GM23338 (cell line): ENCODE results near the gene CACNA2D4. TPM values are rescaled to one million over a fixed set of nuclear protein-coding genes. Genes with fewer than 3 reads are reported as not detected.

Experiments
- ATAC-seq: fragments of 200-7000 bp; cut with Tn5 transposase; 3 replicates; pipeline ENCODE4 v1.9.1; 2020
- DNase-seq: peaks from one replicate; pipeline ENCODE4 v3.0.0-alpha.2; 2015; ENCODE audit warnings: low spot score
- H2AFZ ChIP-seq: fragments of 200-600 bp; sonication (generic); 2 replicates; pipeline ENCODE4 v1.8.0; 2016; ENCODE audit warnings: antibody characterized with exemption, mild to moderate bottlenecking, moderate library complexity
- H3F3A ChIP-seq: fragments of 200-600 bp; sonication (generic); replicated peaks from 2 replicates; pipeline ENCODE4 v1.8.0; 2017; ENCODE audit warnings: antibody characterized with exemption, mixed run types, low read depth
- H3K27ac ChIP-seq: fragments of 200-600 bp; sonication (generic); 2 replicates; pipeline ENCODE4 v1.6.1; 2016; ENCODE audit warnings: low read depth
- H3K27me3 ChIP-seq: fragments of 200-600 bp; sonication (generic); 2 replicates; pipeline ENCODE4 v1.8.0; 2016; ENCODE audit warnings: mild to moderate bottlenecking, mixed run types, moderate library complexity; ENCODE audit not compliant: insufficient read depth
- H3K36me3 ChIP-seq: fragments of 200-600 bp; sonication (generic); 2 replicates; pipeline ENCODE4 v1.8.0; 2016; ENCODE audit warnings: mild to moderate bottlenecking; ENCODE audit not compliant: insufficient read depth
- H3K4me1 ChIP-seq: fragments of 200-600 bp; sonication (generic); 2 replicates; pipeline ENCODE4 v1.8.0; 2016; ENCODE audit warnings: mild to moderate bottlenecking, moderate library complexity; ENCODE audit not compliant: insufficient read depth
- H3K4me2 ChIP-seq: fragments of 200-600 bp; sonication (generic); 2 replicates; pipeline ENCODE4 v1.7.1; 2017; ENCODE audit warnings: mixed run types
- H3K4me3 ChIP-seq: fragments of 200-600 bp; sonication (generic); 2 replicates; pipeline ENCODE4 v1.6.1; 2016; ENCODE audit warnings: mixed run types
- H3K79me2 ChIP-seq: fragments of 200-600 bp; sonication (generic); replicated peaks from 2 replicates; pipeline ENCODE4 v1.8.0; 2017; ENCODE audit warnings: mild to moderate bottlenecking; ENCODE audit not compliant: insufficient read depth
- H3K9me2 ChIP-seq: fragments of 200-600 bp; sonication (generic); 2 replicates; pipeline ENCODE4 v1.8.0; 2017; ENCODE audit not compliant: insufficient read depth
- H4K20me1 ChIP-seq: fragments of 200-600 bp; sonication (generic); replicated peaks from 2 replicates; pipeline ENCODE4 v1.8.0; 2017; ENCODE audit warnings: mild to moderate bottlenecking; ENCODE audit not compliant: insufficient read depth
- H3K27ac Mint-ChIP-seq: 2 replicates; pipeline ENCODE4 v1.8.0; 2020; ENCODE audit warnings: inconsistent platforms, mild to moderate bottlenecking, moderate library complexity, mixed read lengths
- H3K27me3 Mint-ChIP-seq: 3 replicates; pipeline ENCODE4 v1.8.0; 2022; ENCODE audit warnings: low read depth, mild to moderate bottlenecking, moderate library complexity, mixed read lengths, inconsistent platforms; ENCODE audit not compliant: insufficient read depth, poor library complexity
- H3K36me3 Mint-ChIP-seq: 3 replicates; pipeline ENCODE4 v1.8.0; 2021; ENCODE audit warnings: low read depth, mild to moderate bottlenecking, inconsistent platforms, moderate library complexity, mixed read lengths
- H3K4me1 Mint-ChIP-seq: 3 replicates; pipeline ENCODE4 v1.8.0; 2020; ENCODE audit warnings: mild to moderate bottlenecking, inconsistent platforms, mixed read lengths
- H3K4me3 Mint-ChIP-seq: 3 replicates; pipeline ENCODE4 v1.8.0; 2021; ENCODE audit warnings: moderate library complexity, mild to moderate bottlenecking, inconsistent platforms, mixed read lengths
- H3K9me3 Mint-ChIP-seq: 3 replicates; pipeline ENCODE4 v1.8.0; 2020; ENCODE audit warnings: moderate library complexity, mild to moderate bottlenecking, inconsistent platforms, mixed read lengths
- CREB1 ChIP-seq: fragments of 250-450 bp; sonication (Bioruptor Pico); IDR thresholded peaks from 2 replicates; pipeline ENCODE4 v1.5.0; 2020; ENCODE audit warnings: low read depth, mild to moderate bottlenecking, moderate library complexity
- CTCF ChIP-seq, 2 experiments: fragments of 200-600 bp in 1 of 2; sonication (generic) in 1 of 2; conservative IDR thresholded peaks; 2 replicates each; pipeline versions ENCODE4 v1.5.1 to v1.6.1; 2016 to 2017; ENCODE audit warnings: antibody characterized with exemption in 2 of 2, low read depth in 2 of 2, mild to moderate bottlenecking in 2 of 2, moderate library complexity in 1 of 2
- EZH2 ChIP-seq: fragments of 200-600 bp; sonication (generic); IDR thresholded peaks from one replicate; pipeline ENCODE4 v1.8.0; 2017; ENCODE audit warnings: antibody characterized with exemption, mild to moderate bottlenecking, low read depth; ENCODE audit not compliant: unreplicated experiment
- EZH2phosphoT487 ChIP-seq: fragments of 200-600 bp; sonication (generic); IDR thresholded peaks from one replicate; pipeline ENCODE4 v1.8.1; 2018; ENCODE audit warnings: antibody characterized with exemption; ENCODE audit not compliant: unreplicated experiment
- STAT1 ChIP-seq: IDR thresholded peaks from one replicate; pipeline ENCODE4 v1.6.1; 2016; ENCODE audit warnings: antibody characterized with exemption; ENCODE audit not compliant: unreplicated experiment
- ZNF114 ChIP-seq: fragments of 250-450 bp; sonication (Bioruptor Pico); IDR thresholded peaks from 2 replicates; pipeline ENCODE4 v1.5.0; 2020; ENCODE audit warnings: mild to moderate bottlenecking, moderate library complexity
- ZNF331 ChIP-seq: fragments of 250-450 bp; sonication (Bioruptor Pico); IDR thresholded peaks from 2 replicates; pipeline ENCODE4 v1.5.0; 2020; ENCODE audit warnings: low read depth, mild to moderate bottlenecking, moderate library complexity
- ZNF462 ChIP-seq: fragments of 250-450 bp; sonication (Bioruptor Pico); IDR thresholded peaks from 2 replicates; pipeline ENCODE4 v1.5.0; 2020; ENCODE audit warnings: mild to moderate bottlenecking, moderate library complexity
- polyA plus RNA-seq: library from polyadenylated mRNA; unstranded; fragments of >200 nt; fragmentation: Nextera tagmentation; extraction: Ambion mirVana; gene quantifications from 2 replicates; pipeline ENCODE4 v1.2.1, GENCODE V29; 2016
- total RNA-seq: library from RNA; depleted of rRNA; stranded (reverse); fragments of >200 nt; shearing (Covaris generic); gene quantifications from 2 replicates; pipeline ENCODE4 v1.2.3, GENCODE V29; 2014
- TF ChIP-seq, protein P1 (sequence below): IDR thresholded peaks from 2 replicates; pipeline ENCODE4 v1.6.1; 2016; ENCODE audit warnings: antibody characterized with exemption

The CACNA2D4 gene
- total and polyA plus RNA-seq, 2 experiments from 2014 or later, result 0.07 to 0.24 TPM

DNA sequence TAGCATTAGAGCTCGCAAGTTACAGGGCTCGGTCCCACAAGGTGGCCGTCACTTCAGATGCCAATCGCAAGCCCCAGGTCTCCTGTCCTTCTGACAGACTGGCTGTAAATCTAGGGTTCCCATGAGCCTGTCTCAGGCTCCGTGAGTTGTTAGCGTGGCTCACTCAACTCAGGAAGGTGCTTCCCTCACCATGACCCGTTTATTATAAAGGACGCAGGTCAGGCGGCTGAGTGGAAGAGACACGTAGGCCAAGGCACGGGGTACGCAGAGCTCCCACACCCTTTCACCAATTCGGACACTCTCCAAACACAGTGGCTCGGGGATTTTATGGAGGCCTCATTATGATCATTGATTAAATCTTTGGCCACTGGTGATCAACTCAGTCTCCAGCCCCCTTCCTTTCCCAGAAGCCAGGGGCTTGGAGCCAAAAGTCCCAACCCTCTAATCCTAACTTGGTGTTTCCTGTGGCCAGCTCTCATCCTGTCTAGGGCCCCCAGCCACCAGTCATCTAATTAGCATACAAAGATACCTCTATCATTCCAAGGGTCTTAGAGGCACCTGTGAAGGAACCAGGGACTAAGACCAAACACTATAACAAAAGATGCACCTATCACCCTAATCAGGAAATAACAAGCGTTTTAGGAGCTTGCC is 123.9 kb downstream of the CACNA2D4 start:
- DNase-seq, result no peak
- Histone ChIP-seq H2AFZ (no peak overlapping the region), H3K9me2 (no peaks in the 10 kb centered on the region), H3K27me3 (peaks cover 5% of the 10 kb centered on the region), H3K4me1 (peaks cover 11% of the 10 kb centered on the region; the same call in 1 of the 2 replicates), H3F3A (no peaks in the 10 kb centered on the region), H3K79me2 (no peaks in the 10 kb centered on the region), H4K20me1 (no peaks in the 10 kb centered on the region), H3K4me3 (no peak overlapping the region), H3K36me3 (no peaks in the 10 kb centered on the region), H3K4me2 (no peak overlapping the region), H3K27ac (no peak overlapping the region)
- peaks cover 42% of the 10 kb centered on the region for H3K4me1 Mint-ChIP-seq
- no peak overlapping the region for H3K27ac Mint-ChIP-seq
- H3K9me3 Mint-ChIP-seq, result no peaks in the 10 kb centered on the region; the same call in 2 of the 3 replicates
- no peak for ATAC-seq
- no peaks in the 10 kb centered on the region; the same call in 2 of the 3 replicates for H3K36me3 Mint-ChIP-seq
- peaks cover 12% of the 10 kb centered on the region for H3K27me3 Mint-ChIP-seq
- TF ChIP-seq STAT1, result no peak
- TF ChIP-seq EZH2, result no peak
- no peak for TF ChIP-seq CTCF (conservative IDR thresholded peaks at IDR 0.05; ENCODE audit: low read depth in 2 of 2)
- TF ChIP-seq, protein P1, sequence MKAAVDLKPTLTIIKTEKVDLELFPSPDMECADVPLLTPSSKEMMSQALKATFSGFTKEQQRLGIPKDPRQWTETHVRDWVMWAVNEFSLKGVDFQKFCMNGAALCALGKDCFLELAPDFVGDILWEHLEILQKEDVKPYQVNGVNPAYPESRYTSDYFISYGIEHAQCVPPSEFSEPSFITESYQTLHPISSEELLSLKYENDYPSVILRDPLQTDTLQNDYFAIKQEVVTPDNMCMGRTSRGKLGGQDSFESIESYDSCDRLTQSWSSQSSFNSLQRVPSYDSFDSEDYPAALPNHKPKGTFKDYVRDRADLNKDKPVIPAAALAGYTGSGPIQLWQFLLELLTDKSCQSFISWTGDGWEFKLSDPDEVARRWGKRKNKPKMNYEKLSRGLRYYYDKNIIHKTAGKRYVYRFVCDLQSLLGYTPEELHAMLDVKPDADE, result no peak
- TF ChIP-seq ZNF114 (CRISPR knock-in tag), result no peak
- TF ChIP-seq ZNF331 (CRISPR knock-in tag), result no peak
- TF ChIP-seq CREB1 (CRISPR knock-in tag), result no peak
- no peak for TF ChIP-seq EZH2phosphoT487
- no peak for TF ChIP-seq ZNF462 (CRISPR knock-in tag)
- H3K4me3 Mint-ChIP-seq, result peak overlapping the region; percentile 23; the same call in 1 of the 3 replicates
